ENCODE data around the gene RNF121.
"Not testable (repeated sequence)": the region's sequence is repeated elsewhere in the genome, so short reads cannot be mapped to it uniquely, and the experiment has no call there.

RNF121 gene

DNA sequence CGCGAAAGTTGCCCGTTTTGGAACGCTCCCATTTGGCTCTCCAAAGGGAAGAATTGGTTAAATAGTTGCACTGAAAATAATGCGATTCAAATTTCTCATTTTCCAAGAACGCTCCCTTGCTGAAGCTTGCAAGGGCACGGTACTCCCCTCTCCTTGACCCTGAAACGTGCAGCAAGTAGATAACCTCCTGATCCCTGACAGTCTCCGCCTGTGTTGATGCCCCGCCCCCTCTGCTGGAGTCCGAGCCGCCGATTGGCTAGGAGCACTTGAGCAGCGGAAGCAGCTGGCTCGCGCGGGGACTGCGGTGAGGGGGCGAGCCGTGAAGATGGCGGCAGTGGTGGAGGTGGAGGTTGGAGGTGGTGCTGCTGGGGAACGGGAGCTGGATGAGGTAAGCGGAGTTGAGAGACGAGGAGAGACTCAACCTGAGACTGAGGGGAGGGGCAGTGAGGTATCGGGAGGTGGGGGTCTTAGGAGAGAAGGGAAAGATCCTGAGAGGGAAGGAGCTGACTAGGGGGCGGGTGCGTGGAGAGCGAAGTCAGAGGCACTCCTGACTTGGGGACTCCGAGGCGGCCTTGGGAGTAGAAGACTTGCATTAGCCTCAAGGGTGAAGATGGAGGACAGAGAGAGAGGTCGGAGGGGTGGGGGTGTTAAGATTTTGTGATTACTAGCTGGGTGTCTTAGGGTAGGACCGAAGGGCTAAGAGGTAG, at the start of gene RNF121:
Gene RNF121 (plus strand): TSS at position 310 of the 707 bp plus-strand sequence. CDS start 16 bp downstream, at position 326.
- DNase-seq (ENCODE audit: low spot score): peak; percentile 95

DNA sequence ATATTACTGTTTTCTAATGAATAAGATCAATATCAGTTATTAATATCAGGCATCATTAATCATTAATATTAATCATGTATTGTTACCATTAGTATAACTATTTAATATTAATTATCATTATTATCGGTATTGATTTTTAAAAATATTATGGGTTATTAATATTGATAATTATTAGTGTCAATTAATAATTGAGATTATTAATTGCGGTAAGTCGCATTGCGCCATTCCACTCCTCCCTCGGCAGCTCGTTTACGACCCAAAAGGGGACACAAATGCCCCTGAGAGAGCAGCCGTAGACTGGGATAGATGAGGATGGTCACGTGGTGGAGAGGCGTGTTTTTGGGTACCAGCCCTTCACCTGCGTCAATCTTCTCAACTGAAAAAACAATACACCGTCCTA, 43.0 kb upstream of the RNF121 start:
- not testable (repeated sequence) for DNase-seq (ENCODE audit: low spot score)

DNA sequence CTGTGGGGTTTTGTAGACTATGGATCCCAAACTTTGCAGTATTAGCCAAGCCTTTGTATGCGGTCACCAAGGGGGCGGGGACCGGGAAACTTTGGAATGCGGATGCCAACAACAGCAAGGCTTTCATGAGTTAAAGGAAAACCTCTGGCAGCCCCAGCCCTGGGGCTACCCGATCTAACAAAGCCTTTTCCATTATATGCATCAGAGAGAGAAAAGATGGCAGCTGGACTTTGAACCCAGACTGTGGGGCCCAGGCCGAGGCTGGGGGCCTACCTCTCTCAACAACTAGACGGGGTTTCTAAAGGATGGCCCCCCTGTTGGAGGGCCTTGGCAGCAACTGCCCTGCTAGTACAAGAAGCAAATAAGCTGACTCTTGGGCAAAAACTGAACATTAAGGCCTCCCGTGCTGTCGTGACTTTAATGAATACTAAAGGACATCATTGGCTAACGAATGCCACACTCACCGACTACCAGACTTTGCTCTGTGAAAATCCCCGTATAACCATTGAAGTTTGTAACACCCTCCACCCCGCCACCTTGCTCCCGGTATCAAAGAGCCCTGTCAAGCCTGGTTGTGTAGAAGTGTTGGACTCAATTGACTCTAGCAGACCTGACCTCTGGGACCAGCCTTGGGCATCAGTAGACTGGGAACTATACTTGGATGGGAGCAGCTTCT, 40.4 kb upstream of the RNF121 start:
- DNase-seq (ENCODE audit: low spot score): not testable (repeated sequence)

DNA sequence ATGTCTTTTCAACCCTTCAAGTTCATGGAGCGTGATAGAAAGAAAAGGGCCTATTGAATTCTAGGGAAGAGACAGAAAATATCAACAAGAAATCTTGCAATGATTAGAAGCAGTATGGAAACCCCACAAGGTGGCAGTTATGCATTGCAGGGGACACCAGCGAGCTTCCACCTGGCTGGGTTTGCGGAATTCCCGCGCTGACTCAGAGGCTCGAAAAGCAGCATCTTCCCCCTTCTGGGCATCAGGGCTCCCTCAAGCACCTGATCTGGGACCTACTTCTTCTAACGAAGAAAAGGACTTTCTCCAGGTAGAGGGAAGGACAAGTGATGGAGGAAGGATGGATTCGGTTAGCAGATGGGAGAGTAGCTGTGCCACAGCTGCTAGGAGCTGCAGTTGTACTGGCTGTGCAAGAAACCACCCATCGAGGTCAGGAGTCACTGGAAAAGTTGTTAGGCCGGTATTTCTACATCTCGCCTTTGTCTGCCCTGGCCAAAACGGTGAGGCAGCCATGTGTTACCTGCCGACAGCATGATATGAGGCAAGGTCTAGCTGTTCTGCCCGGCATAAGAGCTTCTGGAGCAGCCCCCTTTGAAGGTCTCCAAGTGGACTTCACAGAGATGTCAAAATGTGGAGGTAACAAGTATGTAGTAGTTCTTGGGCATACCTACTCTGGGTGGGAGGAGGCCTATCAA, 39.5 kb upstream of the RNF121 start:
- not testable (repeated sequence) for DNase-seq (ENCODE audit: low spot score)

DNA sequence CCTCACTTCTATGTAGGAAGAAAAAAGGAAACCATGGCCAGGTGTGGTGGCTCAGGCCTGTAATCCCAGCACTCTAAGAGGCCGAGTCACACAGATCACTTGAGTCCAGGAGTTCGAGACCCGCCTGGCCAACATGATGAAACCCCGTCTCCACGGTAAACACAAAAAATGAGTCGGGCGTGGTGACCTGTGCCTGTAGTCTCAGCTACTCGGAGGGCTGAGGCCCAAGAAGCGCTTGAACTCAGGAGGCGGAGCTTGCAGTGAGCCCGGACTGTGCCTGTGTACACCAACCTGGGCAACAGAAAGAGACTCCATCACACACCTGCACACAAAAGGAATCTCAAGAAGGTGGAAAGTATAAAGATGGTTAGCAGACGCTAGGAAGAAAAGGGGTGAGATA, 32.9 kb upstream of the RNF121 start:
- DNase-seq (ENCODE audit: low spot score): no peak

DNA sequence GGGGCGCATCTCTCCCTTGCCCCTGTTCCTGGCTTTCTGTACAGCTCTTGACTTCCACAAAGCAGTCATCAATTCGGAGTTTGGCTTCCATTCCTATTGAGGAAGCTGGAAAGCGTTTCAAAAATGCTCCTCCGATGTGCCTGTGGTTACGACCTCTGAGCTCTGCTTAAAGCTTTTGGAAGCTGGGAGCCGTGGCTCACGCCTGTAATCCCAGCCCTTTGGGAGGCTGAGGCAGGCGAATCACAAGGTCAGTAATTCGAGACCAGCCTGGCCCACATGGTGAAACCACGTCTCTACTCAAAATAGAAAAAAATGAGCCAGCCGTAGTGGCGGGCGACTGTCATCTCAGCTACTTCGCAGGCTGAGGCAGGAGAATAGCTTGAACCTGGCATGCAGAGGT, 27.7 kb upstream of the RNF121 start:
- not testable (repeated sequence) for DNase-seq (ENCODE audit: low spot score)

DNA sequence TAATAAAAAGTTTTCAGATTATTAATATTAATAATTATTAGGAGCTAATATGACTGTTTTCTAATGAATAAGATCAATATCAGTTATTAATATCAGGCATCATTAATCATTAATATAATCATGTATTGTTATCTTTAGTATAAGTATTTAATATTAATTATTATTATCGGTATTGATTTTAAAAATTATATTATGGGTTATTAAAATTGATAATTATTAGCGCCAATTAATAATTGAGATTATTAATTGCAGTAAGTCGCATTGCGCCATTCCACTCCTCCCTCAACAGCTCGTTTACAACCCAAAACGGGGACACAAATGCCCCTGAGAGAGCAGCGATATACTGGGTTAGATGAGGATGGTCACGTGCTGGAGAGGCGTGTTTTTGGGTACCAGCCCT, 20.6 kb upstream of the RNF121 start:
- no peak for DNase-seq (ENCODE audit: low spot score)

DNA sequence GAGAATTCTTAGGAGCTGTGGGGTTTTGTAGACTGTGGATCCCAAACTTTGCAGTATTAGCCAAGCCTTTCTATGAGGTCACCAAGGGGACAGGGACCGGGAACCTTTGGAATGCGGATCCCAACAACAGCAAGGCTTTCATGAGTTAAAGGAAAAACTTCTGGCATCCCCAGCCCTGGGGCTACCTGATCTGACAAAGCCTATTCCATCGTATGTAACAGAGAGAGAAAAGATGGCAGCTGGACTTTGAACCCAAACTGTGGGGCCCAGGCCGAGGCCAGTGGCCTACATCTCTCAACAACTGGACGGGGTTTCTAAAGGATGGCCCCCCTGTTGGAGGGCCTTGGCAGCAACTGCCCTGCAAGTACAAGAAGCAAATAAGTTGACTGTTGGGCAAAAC, 18.1 kb upstream of the RNF121 start:
- DNase-seq (ENCODE audit: low spot score): not testable (repeated sequence)

DNA sequence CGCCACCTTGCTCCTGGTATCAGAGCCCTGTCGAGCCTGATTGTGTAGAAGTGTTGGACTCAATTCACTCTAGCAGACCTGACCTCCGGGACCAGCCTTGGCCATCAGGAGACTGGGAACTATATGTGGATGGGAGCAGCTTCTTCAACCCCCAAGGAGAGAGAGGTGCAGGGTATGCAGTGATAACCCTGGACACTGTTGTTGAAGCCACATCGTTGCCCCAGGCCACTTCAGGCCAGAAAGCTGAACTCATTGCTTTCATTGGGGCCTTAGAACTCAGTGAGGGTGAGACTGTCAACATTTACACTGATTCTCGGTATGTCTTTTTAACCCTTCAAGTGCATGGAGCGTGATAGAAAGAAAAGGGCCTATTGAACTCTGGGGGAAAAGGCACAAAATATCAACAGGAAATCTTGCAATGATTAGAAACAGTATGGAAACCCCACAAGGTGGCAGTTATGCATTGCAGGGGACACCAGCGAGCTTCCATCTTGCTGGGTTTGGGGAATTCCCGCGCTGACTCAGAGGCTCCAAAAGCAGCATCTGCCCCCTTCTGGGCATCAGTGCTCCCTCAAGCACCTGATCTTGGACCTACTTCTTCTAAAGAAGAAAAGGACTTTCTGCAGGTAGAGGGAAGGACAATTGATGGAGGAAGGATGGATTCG, 17.4 kb upstream of the RNF121 start:
- DNase-seq (ENCODE audit: low spot score): not testable (repeated sequence)

DNA sequence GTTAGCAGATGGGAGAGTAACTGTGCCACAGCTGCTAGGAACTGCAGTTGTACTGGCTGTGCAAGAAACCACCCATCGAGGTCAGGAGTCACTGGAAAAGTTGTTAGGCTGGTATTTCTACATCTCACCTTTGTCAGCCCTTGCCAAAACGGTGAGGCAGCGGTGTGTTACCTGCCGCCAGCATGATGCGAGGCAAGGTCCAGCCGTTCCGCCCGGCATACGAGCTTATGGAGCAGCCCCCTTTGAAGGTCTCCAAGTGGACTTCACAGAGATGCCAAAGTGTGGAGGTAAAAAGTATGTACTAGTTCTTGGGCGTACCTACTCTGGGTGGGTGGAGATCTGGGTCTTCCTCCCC, 16.9 kb upstream of the RNF121 start:
- not testable (repeated sequence) for DNase-seq (ENCODE audit: low spot score)

DNA sequence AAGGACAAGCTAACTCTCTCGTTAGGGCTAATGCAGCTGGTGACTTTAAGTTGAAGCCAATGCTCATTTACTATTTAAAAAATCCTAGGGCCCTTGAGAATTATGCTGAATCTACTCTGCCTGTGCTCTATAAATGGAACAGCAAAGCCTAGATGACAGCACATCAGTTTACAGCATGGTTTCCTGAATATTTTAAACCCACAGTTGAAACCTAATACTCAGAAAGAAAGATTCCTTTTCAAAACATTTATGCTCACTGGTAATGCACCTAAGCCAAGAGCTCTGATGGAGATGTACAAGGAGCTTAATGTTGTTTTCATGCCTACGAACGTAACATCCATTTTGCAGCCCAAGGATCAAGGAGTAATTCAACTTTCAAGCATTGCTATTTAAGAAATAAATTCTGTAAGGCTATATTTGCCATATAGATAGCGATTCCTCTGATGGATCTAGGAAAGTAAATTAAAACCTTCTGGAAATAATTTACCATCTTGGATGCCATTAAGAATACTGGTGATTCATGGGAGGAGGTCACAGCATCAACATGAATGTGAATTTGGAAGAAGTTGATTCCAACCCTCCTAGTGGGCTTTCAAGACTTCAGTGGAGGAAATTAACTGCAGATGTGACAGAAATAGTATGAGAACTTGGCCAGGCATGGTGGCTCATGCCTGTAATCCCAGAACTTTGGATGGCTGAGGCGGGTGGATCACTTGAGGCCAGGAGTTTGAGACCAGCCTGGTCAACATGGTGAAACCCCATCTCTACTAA, 14.9 kb upstream of the RNF121 start:
- no peak for DNase-seq (ENCODE audit: low spot score)

DNA sequence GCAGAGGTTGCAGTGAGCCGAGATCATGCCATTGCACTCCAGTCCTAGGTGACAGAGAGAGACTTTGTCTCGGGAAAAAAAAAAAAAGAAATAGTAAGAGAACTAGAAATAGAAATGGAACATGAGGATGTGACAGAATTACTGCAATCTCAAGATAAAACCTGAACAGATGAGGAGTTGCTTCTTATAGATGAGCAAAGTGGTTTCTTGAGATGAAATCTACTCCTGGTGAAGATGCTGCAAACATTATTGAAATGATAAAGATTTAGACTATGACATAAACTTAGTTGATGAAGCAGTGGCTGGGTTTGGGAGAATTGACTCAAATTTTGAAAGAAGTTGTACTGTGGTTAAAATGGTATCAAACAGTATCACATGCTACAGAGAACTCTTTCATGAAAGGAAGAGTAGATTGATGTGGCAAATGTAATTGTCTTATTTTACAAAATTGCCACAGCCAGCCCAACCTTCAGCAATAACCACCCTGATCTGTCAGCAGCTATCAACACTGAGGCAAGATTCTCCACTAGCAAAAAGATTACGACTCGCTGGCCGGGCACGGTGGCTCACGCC, 14.1 kb upstream of the RNF121 start:
- DNase-seq (ENCODE audit: low spot score): no peak

DNA sequence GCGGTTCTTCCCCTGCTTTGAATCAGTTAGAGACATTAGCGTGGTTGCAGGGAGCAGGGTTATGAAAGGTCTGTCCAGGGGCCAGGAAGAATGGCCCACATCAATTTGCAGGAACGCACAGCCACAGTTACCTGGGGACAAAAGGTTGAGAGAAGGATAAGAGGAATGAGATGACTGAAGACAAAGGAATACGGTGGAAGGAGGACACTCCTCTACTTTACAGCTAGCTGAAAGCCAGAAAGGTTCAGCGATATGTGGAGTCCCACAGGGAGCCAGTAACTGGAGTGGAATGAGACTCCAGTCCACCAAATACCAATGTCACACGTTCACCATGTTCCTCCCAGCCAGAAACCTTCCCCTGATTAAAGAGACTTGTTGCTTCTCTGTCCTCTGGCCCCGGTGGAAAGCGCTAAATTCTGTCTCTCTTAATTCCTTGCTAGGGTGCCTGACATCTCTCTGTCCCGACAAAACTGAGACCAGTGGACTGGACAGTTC, 11.2 kb upstream of the RNF121 start:
- no peak for DNase-seq (ENCODE audit: low spot score)

DNA sequence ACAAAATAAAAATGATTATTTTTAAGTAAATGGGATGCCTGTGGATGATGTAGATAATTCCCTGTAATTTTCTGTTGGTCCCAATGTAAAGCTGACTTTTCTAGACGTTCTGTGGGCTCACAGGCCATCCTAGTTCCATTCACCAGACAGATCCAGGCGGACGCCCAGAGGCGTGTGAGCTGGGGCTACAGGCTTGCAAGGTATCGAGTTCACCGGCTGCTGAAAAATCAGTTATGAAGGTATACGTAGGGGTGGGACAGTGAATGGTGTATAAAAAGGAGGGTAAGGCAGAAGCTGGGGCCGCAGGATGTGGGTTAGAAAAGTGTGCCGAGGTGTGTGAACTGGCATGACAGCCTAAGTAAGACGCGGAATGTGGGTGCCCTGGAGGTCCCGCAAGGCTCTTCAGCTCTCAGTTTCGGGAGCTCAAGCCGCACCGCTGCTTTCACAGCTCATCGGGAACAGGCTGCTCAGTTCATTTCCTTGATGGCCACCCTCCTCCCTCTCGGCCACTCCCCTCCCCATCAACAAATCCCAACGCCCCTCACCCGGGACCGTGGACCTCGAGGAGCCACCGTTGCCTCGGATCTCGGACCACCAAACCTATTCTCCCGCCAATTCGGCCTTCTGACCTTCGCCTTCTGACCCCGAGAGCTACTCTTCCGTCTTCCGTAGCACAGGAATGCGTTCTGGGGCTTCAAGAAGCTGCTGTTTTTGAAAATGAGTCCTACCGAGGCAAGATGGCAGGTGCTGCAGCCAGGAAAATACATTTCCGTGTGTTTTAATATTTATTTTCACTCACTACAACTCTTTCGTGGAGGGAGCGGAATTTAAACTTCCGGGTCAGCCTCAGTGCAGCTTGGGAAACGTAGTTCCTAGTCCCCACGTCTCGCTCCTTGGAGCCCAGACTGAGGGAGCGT, 768 bp upstream of the RNF121 start, which contains the start of gene XNDC1N:
Gene XNDC1N (minus strand): TSS at position 775 of the 917 bp plus-strand sequence. CDS start 5,241 bp downstream, outside the sequence.
- peak; percentile 68 for DNase-seq (ENCODE audit: low spot score)

DNA sequence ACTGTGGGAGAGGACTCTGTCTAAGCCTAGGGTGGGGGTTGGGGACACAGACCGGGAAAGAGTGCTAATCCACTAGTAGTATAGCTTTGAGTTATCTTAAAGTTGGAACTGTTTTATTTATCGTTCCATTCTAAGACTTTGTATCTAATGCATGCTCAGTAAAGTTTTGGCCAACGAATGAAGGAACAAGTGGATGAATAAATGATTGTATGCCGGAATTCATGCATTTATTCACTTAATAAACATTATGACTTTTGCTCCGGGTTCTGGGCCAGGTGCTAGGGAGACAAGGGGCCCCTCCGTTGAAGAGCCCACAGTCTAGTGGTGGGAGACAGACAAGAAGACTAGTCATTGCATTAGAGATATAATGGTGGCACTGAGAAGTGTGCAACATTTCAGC, 645 bp downstream of the RNF121 start:
- no peak for DNase-seq (ENCODE audit: low spot score)

DNA sequence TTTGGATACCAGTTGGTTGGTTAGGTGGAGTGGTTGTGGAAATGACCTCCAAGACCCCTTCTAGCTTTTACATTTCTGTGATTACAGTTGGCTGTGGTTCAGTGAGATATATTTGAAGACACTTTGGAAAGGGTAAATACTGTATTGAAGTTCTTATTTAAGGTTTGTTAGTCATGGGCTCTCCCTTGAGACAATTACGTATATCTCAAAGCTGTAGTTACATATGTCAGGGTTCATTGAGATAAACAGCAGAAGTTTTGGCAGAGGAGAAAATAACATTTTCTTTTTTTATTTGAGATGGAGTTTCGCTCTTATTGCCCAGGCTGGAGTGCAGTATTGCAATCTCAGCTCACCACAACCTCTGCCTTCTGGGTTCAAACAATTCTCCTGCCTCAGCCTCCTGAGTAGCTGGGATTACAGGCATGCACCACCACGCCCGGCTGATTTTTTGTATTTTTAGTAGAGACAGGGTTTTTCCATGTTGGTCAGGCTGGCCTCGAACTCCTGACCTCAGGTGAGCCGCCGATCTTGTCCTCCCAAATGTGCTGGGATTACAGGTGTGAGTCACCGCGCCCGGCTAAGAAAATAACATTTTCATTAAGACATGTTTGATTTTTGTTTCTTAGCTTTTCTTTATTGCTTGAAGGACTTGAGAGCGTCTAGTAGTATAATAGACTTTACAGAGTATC, 1.9 kb downstream of the RNF121 start:
- no peak for DNase-seq (ENCODE audit: low spot score)

DNA sequence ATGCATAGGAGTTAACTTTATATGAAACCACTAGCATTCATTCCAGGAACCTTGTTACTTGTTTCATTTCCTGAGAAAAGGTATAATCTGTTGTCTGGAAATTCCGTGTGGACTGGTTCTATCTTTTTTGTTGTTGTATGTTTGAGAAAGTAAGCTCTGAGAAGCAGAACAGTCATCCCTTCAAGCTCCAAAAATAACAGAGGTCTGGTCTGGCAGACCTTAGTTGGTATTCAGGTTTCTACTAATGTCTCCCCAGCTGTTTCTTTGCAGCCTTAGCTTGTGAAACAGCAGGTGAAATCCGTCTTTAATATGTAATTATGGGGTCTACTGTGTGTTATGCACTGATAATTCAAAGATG, 2.4 kb downstream of the RNF121 start:
- DNase-seq (ENCODE audit: low spot score): no peak

DNA sequence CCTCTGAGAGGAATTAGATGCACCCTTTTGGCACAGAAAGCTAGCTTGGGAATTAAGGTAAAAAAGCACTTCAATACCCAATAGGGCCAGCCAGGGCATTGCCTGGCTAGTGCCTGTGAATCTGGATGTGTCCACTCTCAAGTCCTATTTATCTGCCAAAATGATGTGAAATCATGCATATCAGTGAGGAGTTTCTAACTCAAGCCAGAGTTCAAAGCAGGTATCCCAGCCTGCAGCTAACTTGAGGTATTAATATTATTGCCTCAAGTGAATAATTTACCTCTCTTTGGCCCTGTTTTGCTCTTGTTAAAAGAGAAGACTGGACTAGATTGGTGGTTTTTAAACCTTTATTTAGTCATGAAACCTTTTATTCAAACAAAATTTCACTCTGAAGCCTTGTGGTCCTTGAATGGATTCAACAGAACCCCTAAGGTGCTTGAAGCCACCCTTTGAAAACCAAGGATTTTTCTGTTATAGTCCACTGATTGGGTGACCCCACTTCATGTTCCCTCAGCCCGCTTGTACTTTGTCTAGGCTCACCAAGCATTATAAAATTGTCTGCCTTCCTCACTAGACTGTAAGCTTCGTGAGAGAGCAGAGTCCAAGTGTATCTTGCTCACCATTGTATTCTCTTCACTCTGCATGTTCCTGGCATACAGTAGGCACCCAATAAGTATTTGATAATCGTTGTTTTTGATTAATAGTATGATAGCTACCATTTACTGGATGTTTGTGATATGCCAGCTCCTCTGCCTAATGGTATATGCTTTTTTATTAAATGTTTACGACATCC, 4.5 kb downstream of the RNF121 start:
- DNase-seq (ENCODE audit: low spot score): no peak

DNA sequence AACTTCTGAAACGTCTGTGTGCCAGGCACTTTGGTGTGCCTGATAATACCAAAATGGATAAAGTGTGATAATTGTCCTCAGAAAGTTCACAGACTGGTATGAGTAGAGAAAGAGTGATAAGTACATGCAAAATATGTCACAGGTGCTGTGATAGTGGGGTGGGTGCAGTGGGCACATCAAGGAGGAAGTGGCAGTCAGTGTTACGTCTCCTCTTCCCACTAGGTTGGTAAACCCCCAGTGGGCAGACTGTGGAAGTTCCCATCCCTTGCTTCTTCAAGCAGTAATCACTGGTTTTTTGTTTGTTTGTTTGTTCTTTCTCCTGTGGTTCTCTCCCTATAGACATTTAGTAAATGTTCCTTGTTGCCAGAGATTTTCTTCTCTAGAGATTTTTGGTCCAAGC, 5.4 kb downstream of the RNF121 start:
- DNase-seq (ENCODE audit: low spot score): no peak

Measured in CD4-positive, alpha-beta T cell treated with Interleukin-6 at 100 ng/mL for 8 hours (primary cell).